Measurements from ENCODE around the gene RBM15B.

The RBM15B gene

GRCh38 chr3:51392355-51393133 is 1.5 kb downstream of the RBM15B start:
- DNase-seq = no peak

GRCh38 chr3:51393134-51393495 is 2.0 kb downstream of the RBM15B start:
- DNase-seq = no peak

DNA sequence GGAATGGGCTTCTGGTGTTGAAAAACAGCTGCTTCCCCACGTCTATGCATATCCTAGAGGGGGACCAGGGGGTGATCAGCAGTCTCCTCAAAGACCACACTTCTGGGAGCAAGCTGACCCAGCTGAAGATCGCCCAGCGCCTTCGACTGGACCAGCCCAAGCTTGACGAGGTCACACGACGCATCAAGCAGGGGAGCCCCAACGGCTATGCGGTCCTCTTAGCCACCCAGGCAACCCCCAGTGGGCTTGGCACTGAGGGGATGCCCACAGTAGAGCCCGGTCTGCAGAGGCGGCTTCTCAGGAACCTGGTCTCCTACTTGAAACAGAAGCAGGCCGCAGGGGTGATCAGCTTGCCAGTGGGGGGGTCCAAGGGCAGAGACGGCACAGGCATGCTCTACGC is 2.5 kb downstream of the RBM15B start:
- no peak for DNase-seq

GRCh38 chr3:51394541-51394940 is 3.5 kb downstream of the RBM15B start:
- no peak for DNase-seq

DNA sequence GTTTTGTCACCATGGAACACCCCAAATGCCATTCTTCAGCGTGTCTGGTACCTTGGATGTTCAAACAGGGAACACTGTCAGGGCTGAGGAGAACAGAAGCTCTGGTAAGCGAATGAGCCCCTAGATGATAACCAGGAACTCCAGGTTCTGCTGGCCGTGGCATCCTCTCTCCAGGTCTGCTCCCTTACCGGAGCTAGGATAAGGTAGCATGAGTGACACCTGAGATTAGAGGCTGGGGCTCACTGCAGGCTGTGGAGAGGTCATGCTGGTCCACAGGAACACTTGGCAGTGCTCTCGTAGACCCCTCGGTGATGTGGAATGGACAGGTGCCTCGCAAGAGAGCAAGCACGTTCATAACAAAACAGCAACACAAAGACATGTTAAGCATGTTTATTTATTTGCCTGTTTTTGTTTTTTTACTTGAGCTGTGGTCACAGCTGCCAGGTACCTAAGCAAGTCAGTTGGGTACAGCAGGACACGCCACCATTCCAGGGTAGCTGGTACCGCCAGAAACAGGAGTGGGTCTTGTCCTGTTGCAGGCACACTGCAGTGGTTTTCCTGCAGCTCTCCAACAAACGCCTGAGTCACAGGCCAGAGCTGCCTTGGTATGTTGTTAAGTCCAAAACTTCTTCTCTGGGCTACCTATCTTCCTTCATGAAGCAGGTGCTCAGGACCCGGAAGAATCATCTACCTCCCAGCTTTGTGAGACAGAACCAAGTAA is 4.6 kb downstream of the RBM15B start:
- no peak for DNase-seq

DNA sequence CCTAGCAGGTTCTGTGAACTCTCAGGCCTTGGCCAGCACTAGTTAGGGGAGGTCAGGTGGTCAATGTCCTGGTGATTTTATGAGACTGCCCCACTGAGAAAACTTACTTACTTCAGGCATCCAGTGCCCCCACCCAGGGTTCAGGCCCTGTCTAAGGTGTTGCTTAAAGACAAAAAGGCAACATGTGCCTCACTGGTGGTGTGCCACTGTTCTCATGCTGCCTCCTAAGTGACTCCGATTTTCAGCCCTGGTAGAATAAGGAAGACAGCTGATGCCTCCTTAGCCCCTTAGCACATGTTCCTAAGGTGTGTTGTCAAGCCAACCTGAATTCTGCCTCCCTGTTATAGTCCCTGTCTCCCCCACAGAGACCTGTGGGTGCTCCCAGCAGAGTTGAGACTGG is 5.3 kb downstream of the RBM15B start:
- no peak for DNase-seq

DNA sequence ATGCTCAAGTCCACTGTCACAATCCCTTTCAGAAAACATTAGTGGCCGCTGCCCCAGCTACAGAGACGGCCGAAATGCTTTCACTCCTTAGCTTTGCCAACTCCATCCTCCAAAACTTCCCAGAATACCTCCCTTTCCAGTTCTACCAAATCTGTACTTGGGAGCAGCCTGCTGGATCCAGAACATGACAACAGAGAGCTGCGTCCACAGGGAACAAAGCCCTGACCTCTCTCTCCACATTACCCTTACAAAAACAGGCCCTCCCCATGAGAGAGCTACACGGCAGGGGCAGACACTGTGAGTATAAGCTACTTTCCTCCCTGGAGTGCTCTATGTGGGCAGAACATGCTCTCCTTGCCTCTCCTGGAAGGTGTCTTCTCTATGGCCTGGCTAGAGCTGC is 6.3 kb downstream of the RBM15B start:
- DNase-seq = no peak

GRCh38 chr3:51398595-51399310 is 7.7 kb downstream of the RBM15B start:
- DNase-seq = no peak

- DNase-seq = no peak
Measured at GRCh38 chr3:51400166-51400565, 9.1 kb downstream of the RBM15B start.

GRCh38 chr3:51401735-51402134 is 10.7 kb downstream of the RBM15B start:
- no peak for DNase-seq

DNA sequence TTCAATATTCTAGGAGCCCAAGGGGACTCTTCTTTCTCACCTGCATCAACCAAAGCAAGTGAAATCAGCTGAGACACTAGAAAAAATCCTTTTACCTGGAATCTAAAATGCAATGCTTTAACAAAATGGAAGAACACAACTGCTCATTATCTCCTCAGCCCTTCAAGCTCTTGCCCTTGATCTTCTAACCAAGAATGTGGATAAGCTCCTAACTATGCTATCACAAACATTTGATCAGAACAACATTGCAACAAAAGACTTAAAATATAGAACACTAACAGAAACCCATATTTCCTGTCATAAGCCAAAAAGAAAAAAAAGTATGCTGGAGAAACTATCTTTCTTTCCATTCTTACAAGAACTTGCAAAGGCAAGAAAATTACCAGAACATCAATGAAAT is 12.6 kb downstream of the RBM15B start:
- no peak for DNase-seq

DNA sequence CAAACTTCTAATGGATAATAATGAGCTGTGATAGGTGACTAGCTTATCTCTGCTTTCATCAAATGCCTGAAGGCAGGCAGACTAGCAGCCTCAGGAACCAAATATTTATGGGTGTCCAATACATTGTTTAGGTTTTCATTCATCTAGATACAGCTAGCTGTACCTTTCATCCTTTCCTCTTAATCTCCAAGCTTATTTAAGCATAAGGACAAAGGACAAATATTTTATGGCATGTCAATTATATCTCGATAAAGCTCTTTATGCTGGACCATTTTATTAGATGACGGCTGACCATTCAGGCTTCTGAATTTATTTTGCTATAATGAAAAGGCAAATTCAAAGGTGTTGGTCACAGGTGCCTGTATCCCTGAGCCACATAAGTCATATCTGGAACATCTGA is 16.9 kb downstream of the RBM15B start:
- no peak for DNase-seq

DNA sequence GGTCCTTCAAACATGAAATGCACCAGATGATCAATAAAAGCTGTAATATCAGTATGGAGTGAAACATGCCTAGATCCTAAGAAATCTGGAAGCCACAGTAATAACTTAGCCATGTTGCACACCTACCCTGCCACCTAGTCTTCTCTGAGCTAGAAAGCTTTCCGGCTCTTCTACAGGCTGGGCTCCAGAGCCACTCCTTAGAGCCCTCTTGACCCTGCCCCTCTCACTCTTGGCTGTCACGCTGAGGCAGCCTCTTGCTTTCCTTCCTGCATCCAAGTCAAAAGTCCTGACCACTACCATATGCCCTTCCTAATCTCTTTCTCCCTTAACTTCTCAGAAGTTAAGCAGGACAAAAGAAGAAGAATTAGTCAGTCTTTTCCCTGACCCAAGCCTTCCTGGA is 17.7 kb downstream of the RBM15B start:
- DNase-seq = no peak

GRCh38 chr3:51422211-51422610 is 31.1 kb downstream of the RBM15B start:
- no peak for DNase-seq

- no peak for DNase-seq
Measured at GRCh38 chr3:51426921-51427320, 35.8 kb downstream of the RBM15B start.

- DNase-seq = no peak
Measured at GRCh38 chr3:51429138-51429537, 38.1 kb downstream of the RBM15B start.

GRCh38 chr3:51434110-51434509 is 43.0 kb downstream of the RBM15B start:
- DNase-seq = no peak

GRCh38 chr3:51434746-51435327 is 43.8 kb downstream of the RBM15B start:
- peak in 1 of 4 experiments; percentile 16 for DNase-seq

DNA sequence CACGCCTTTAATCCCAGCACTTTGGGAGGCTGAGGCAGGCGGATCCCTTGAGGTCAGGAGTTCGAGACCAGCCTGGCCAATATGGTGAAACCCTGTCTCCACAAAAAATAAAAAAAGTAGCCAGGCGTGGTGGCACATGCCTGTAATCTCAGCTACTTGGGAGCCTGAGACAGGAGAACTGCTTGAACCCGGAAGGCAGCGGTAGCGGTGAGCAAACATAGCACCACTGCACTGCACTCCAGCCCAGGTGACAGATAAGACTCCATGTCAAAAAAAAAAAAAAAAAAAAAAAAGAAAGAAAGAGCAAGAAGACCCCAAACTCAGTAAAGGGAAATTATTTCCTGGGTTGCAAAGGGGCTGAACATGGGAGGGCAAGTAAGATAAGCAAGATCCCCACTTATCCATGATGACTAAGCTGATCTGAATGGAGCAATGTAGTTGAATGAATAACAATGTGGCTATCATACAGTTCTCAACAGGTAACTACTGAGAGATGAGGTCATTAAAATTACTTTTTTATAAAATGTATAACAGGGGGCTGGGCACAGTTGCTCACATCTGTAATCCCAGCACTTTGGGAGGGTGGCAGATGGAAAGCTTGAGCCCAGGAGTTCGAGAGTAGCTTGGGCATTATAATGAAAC is 46.0 kb downstream of the RBM15B start:
- DNase-seq = no peak

- DNase-seq = no peak
Measured at GRCh38 chr3:51441282-51442030, 50.4 kb downstream of the RBM15B start.

DNA sequence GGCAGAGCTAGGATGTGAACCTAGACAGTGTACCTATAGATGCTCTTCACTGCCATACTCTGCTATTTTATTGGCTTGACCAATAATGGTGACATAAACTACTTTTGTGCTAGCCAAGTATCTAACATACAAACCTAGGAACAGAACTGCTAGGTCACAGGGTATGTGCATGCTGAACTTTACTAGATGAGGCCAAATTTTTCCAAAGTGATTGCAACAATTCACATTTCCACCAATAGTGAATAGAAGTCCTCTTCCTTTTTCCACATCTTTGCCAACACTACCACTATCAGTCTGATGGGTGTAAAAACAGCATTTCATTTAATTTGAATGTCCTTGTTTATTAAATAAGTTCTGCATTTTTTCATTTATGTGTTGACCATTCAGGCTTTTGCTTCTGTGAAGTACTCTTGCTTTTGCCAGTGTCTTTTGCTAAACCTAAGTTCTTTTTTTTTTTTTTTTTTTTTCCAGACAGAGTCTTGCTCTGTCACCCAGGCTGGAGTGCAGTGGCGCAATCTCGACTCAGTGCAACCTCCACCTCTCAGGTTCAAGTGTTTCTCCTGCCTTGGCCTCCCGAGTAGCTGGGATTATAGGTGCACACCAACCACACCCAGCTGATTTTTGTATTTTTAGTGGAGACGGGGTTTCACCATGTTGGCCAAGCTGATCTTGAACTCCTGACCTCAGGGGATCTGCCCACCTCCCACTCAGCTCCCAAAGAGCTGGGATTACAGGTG is 54.6 kb downstream of the RBM15B start:
- no peak for DNase-seq
